PC-3 (cell line): ENCODE measurements around the gene BACE2. TPM values are rescaled to one million over a fixed set of nuclear protein-coding genes. Genes with fewer than 3 reads are reported as not detected.
A peak's percentile ranks its signal among the peaks of the same experiment; 100 is the strongest.

Source experiments
- ATAC-seq: fragments of 200-7000 bp; cut with Tn5 transposase; 2 replicates; pipeline ENCODE4 v1.9.1; 2020; ENCODE audit warnings: mild to moderate bottlenecking, moderate library complexity
- BruUV-seq: library from RNA; stranded (reverse); fragments of 400-500 nt; replicated peaks from 2 replicates; lab custom pipeline; 2021; lab: Mats Ljungman, UMichigan
- CTCF ChIA-PET: fragments of 300-600 bp; sonication (Branson Sonifier 250); formaldehyde crosslinking; loops from one replicate; lab custom pipeline; 2022; ENCODE audit warnings: antibody characterized with exemption; lab: Charles Lee
- POLR2A ChIA-PET: fragments of 300-600 bp; sonication (Branson Sonifier 250); formaldehyde crosslinking; loops from one replicate; lab custom pipeline; 2022; ENCODE audit warnings: antibody characterized with exemption; ENCODE audit not compliant: unreplicated experiment; lab: Charles Lee
- DNase-seq: peaks from one replicate; pipeline ENCODE4 v3.0.0-alpha.2; 2015
- H2AFZ ChIP-seq: fragments of 300-600 bp; sonication (generic); 2 replicates; pipeline ENCODE4 v1.6.0; 2016; ENCODE audit warnings: antibody characterized with exemption, low read length
- H3F3A ChIP-seq: fragments of 300-600 bp; sonication (generic); one replicate; pipeline ENCODE4 v1.6.0; 2017; ENCODE audit warnings: antibody characterized with exemption, low read length, control low read depth, mild to moderate bottlenecking; ENCODE audit not compliant: unreplicated experiment
- H3K27ac ChIP-seq: fragments of 300-600 bp; sonication (generic); 2 replicates; pipeline ENCODE4 v1.5.1; 2016; ENCODE audit warnings: mild to moderate bottlenecking, low read length
- H3K27me3 ChIP-seq: fragments of 300-600 bp; sonication (generic); 2 replicates; pipeline ENCODE4 v1.6.1; 2016; ENCODE audit warnings: low read length, mixed read lengths
- H3K36me3 ChIP-seq: fragments of 300-600 bp; sonication (generic); 2 replicates; pipeline ENCODE4 v1.6.1; 2016; ENCODE audit warnings: low read depth, mixed run types, low read length, mixed read lengths
- H3K4me1 ChIP-seq: fragments of 300-600 bp; sonication (generic); 2 replicates; pipeline ENCODE4 v1.5.1; 2016; ENCODE audit warnings: low read length; ENCODE audit not compliant: insufficient read depth
- H3K4me2 ChIP-seq: fragments of 300-600 bp; sonication (generic); 2 replicates; pipeline ENCODE4 v1.6.0; 2016; ENCODE audit warnings: low read length
- H3K4me3 ChIP-seq: fragments of 300-600 bp; sonication (generic); 2 replicates; pipeline ENCODE4 v1.5.1; 2016; ENCODE audit warnings: mild to moderate bottlenecking, low read length, mixed read lengths
- H3K79me2 ChIP-seq: fragments of 300-600 bp; sonication (generic); 2 replicates; pipeline ENCODE4 v1.6.1; 2017; ENCODE audit warnings: low read length, mixed read lengths
- H3K9ac ChIP-seq: fragments of 300-600 bp; sonication (generic); 2 replicates; pipeline ENCODE4 v1.6.0; 2016; ENCODE audit warnings: mild to moderate bottlenecking, low read length
- H3K9me2 ChIP-seq: fragments of 300-600 bp; sonication (generic); replicated peaks from 2 replicates; pipeline ENCODE4 v1.6.1; 2016; ENCODE audit warnings: mixed run types, low read length, mixed read lengths
- H3K9me3 ChIP-seq: fragments of 300-600 bp; sonication (generic); 2 replicates; pipeline ENCODE4 v1.6.1; 2016; ENCODE audit warnings: low read length, mixed read lengths
- H4K20me1 ChIP-seq: fragments of 300-600 bp; sonication (generic); 2 replicates; pipeline ENCODE4 v1.6.1; 2016; ENCODE audit warnings: low read length, mixed read lengths
- CTCF ChIP-seq: fragments of 300-600 bp; sonication (generic); conservative IDR thresholded peaks from 2 replicates; pipeline ENCODE4 v1.5.1; 2017; ENCODE audit warnings: antibody characterized with exemption, low read depth, mild to moderate bottlenecking, low read length
- EZH2 ChIP-seq: fragments of 300-600 bp; sonication (generic); IDR thresholded peaks from one replicate; pipeline ENCODE4 v1.6.1; 2017; ENCODE audit warnings: antibody characterized with exemption, mild to moderate bottlenecking, low read length; ENCODE audit not compliant: unreplicated experiment
- EZH2phosphoT487 ChIP-seq: fragments of 300-600 bp; sonication (generic); IDR thresholded peaks from 2 replicates; pipeline ENCODE4 v1.6.1; 2018; ENCODE audit warnings: mild to moderate bottlenecking, antibody characterized with exemption, low read length, borderline replicate concordance
- intact Hi-C: fragments of 100-400 bp; cut with micrococcal nuclease; formaldehyde crosslinking; loops from 2 replicates; pipeline ENCODE4 v1.9.0; 2023
- total RNA-seq: library from RNA; depleted of rRNA; stranded (reverse); fragments of >200 nt; gene quantifications from 2 replicates; pipeline ENCODE4 v1.2.3, GENCODE V29; 2014

The BACE2 gene
- total RNA-seq, 1 experiment from 2014 or later: 89.2 TPM

- Histone ChIP-seq H4K20me1 (no peaks in the 10 kb centered on the region), H3F3A (no peaks in the 10 kb centered on the region), H3K36me3 (no peaks in the 10 kb centered on the region), H3K9me3 (no peaks in the 10 kb centered on the region), H3K9me2 (no peaks in the 10 kb centered on the region), H3K27ac (no peak overlapping the region), H2AFZ (no peak overlapping the region), H3K9ac (no peak overlapping the region), H3K4me3 (no peak overlapping the region), H3K27me3 (peaks cover 28% of the 10 kb centered on the region; the same call in 1 of the 2 replicates), H3K79me2 (no peaks in the 10 kb centered on the region), H3K4me1 (no peaks in the 10 kb centered on the region), H3K4me2 (no peak overlapping the region)
- no TSS peak for BruUV-seq
- ATAC-seq (no peak), DNase-seq (no peak)
- intact Hi-C loops: loop anchor here (2.0 to 10.0 kb wide), 4 partner anchors 94 to 340 kb away; no protein-coding TSS in a partner anchor
- CTCF ChIA-PET: interaction anchor here (0.7 kb wide), 1 partner anchor 162 kb away, joined by 4 read pairs; no protein-coding TSS in a partner anchor
- POLR2A ChIA-PET: no interaction called here
- no peak for TF ChIP-seq EZH2phosphoT487
- no peak for TF ChIP-seq CTCF
- TF ChIP-seq EZH2: no peak
Observed at GRCh38 chr21:41120997-41121396, 47.0 kb upstream of the BACE2 start.

- intact Hi-C loops: loop anchor here (1.0 to 10.0 kb wide), 6 partner anchors 43 to 339 kb away; no protein-coding TSS in a partner anchor
- ATAC-seq: peak; percentile 98
- no peaks in the 10 kb centered on the region for H3K79me2 ChIP-seq
- H3K9me3 ChIP-seq: no peaks in the 10 kb centered on the region
- H3K27ac ChIP-seq: no peak overlapping the region
- BruUV-seq: no TSS peak
- H3F3A ChIP-seq: no peaks in the 10 kb centered on the region
- no peak overlapping the region for H3K4me3 ChIP-seq
- ChIA-PET POLR2A (interaction anchor here (0.7 kb wide), 1 partner anchor 557 kb away, joined by 6 read pairs; no protein-coding TSS in a partner anchor), CTCF (interaction anchor here (0.7 to 1.8 kb wide), 3 partner anchors 31 to 162 kb away, joined by 3 to 6 read pairs (median 4); no protein-coding TSS in a partner anchor)
- no peaks in the 10 kb centered on the region for H3K4me1 ChIP-seq
- TF ChIP-seq EZH2phosphoT487: no peak
- TF ChIP-seq CTCF: peak; percentile 97
- H4K20me1 ChIP-seq: no peaks in the 10 kb centered on the region
- H2AFZ ChIP-seq: no peak overlapping the region
- peak; percentile 96 for DNase-seq
- H3K4me2 ChIP-seq: no peak overlapping the region
- no peaks in the 10 kb centered on the region for H3K36me3 ChIP-seq
- H3K9me2 ChIP-seq: no peaks in the 10 kb centered on the region
- H3K27me3 ChIP-seq: peaks cover 32% of the 10 kb centered on the region; the same call in 1 of the 2 replicates
- no peak overlapping the region for H3K9ac ChIP-seq
Observed at GRCh38 chr21:41121785-41122415, 46.1 kb upstream of the BACE2 start.

DNA sequence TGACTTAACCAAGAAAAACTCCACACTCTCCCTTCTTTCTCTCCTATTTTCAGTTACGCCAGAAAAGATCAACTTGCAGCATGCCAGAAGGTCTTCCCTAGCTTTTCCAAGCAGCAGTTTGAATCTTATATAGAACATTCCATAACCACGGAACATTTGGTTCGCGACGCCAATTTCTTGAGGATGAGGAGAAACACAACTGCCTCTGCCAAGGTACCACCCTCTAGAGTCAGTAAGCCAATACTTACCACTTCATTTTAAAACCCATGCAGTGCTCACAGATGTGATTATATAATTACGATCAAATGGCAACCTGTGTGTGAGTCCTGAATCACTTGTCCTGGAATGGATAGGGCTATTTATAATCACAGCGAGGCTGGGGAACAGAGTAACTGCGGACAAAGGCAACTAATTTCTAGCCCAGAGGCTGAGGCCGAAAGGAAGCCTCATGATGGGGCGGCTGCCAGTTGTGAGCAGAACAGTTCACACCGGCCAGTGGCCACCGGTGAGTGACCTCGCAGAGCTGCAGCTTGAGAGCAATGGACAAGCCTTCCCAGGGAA lies 43.2 kb upstream of the BACE2 start:
- H3K4me2 ChIP-seq: no peak overlapping the region
- ATAC-seq: no peak
- no TSS peak for BruUV-seq

More for the DNA sequence above, 43.2 kb upstream of the BACE2 start:
- DNase-seq: no peak
- TF ChIP-seq EZH2phosphoT487: no peak
- no peak for TF ChIP-seq EZH2
- TF ChIP-seq CTCF: no peak
- Histone ChIP-seq H3K9ac (no peak overlapping the region), H3K4me3 (no peak overlapping the region), H3K27me3 (peaks cover 33% of the 10 kb centered on the region; the same call in 1 of the 2 replicates), H3K79me2 (no peaks in the 10 kb centered on the region), H3K4me1 (no peaks in the 10 kb centered on the region), H2AFZ (no peak overlapping the region), H3K9me3 (no peaks in the 10 kb centered on the region), H4K20me1 (no peaks in the 10 kb centered on the region), H3K27ac (no peak overlapping the region), H3F3A (no peaks in the 10 kb centered on the region), H3K9me2 (no peaks in the 10 kb centered on the region), H3K36me3 (no peaks in the 10 kb centered on the region)
- ChIA-PET CTCF (interaction anchor here (0.6 kb wide), 1 partner anchor 12 kb away, joined by 3 read pairs; no protein-coding TSS in a partner anchor), POLR2A (no interaction called here)
- intact Hi-C loops: loop anchor here (5.0 to 10.0 kb wide), 3 partner anchors 90 to 233 kb away; no protein-coding TSS in a partner anchor
